ENCODE results near the gene CEP89.

DNA sequence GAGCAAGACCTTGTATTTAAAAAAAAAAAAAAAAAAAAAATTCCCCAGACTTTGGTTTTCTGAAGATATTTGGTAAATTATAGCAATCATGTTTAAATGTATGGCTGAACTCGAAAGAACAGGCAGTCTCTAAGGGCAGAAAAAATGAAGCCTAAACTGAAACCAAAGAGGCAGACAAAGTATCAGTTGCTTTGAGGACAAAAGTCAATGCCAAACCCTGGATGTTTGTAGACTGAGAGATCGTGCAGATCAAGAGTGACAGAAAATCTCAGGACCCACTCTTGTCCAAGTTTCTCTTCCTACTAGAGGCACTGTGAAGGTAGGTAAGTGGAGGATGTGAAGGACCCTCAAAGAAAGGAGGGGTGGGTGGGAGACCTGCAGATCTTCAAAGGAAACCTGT is 91.1 kb downstream of the CEP89 start:
- TF ChIP-seq, protein P1, sequence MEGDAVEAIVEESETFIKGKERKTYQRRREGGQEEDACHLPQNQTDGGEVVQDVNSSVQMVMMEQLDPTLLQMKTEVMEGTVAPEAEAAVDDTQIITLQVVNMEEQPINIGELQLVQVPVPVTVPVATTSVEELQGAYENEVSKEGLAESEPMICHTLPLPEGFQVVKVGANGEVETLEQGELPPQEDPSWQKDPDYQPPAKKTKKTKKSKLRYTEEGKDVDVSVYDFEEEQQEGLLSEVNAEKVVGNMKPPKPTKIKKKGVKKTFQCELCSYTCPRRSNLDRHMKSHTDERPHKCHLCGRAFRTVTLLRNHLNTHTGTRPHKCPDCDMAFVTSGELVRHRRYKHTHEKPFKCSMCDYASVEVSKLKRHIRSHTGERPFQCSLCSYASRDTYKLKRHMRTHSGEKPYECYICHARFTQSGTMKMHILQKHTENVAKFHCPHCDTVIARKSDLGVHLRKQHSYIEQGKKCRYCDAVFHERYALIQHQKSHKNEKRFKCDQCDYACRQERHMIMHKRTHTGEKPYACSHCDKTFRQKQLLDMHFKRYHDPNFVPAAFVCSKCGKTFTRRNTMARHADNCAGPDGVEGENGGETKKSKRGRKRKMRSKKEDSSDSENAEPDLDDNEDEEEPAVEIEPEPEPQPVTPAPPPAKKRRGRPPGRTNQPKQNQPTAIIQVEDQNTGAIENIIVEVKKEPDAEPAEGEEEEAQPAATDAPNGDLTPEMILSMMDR (conservative IDR thresholded peaks at IDR 0.05 in 1 of 2, IDR thresholded peaks at IDR 0.05 in 1 of 2; ENCODE audit: low read depth in 1 of 2, low read length in 2 of 2) = no peak
- TF ChIP-seq EZH2 (IDR thresholded peaks at IDR 0.05; ENCODE audit: low read length, missing control alignments) = no peak
